ENCODE results near the gene CCL26.
"Not testable (repeated sequence)": the region's sequence is repeated elsewhere in the genome, so short reads cannot be mapped to it uniquely, and the experiment has no call there.

Gene CCL26

GRCh38 chr7:75789361-75789924, 17.4 kb upstream of the CCL26 start:
- no peak for DNase-seq

- DNase-seq, result not testable (repeated sequence)
These were observed 16.3 kb upstream of the CCL26 start for GRCh38 chr7:75788154-75788847.

GRCh38 chr7:75783058-75783457, 11.0 kb upstream of the CCL26 start:
- not testable (repeated sequence) for DNase-seq

- DNase-seq, result not testable (repeated sequence)
These were observed 8.7 kb upstream of the CCL26 start for GRCh38 chr7:75780647-75781273.

GRCh38 chr7:75779516-75779915, 7.5 kb upstream of the CCL26 start:
- DNase-seq, result not testable (repeated sequence)

GRCh38 chr7:75779035-75779434, 7.0 kb upstream of the CCL26 start:
- DNase-seq, result not testable (repeated sequence)

GRCh38 chr7:75776295-75776971, 4.4 kb upstream of the CCL26 start:
- no peak for DNase-seq

- DNase-seq, result not testable (repeated sequence)
These were observed 1.9 kb upstream of the CCL26 start for GRCh38 chr7:75773958-75774357.

- no peak for DNase-seq
These were observed 787 bp downstream of the CCL26 start for GRCh38 chr7:75771224-75771623.

GRCh38 chr7:75762350-75762917, 9.6 kb downstream of the CCL26 start:
- DNase-seq, result peak; percentile 15

GRCh38 chr7:75761801-75762200, 10.2 kb downstream of the CCL26 start:
- DNase-seq, result not testable (repeated sequence)

GRCh38 chr7:75758491-75758890, 13.5 kb downstream of the CCL26 start:
- DNase-seq, result no peak

GRCh38 chr7:75757860-75758259, 14.2 kb downstream of the CCL26 start:
- DNase-seq, result no peak

- DNase-seq, result no peak
These were observed 14.9 kb downstream of the CCL26 start for GRCh38 chr7:75756991-75757676.

- DNase-seq, result no peak
These were observed 15.6 kb downstream of the CCL26 start for GRCh38 chr7:75756206-75756990.

- DNase-seq, result no peak
These were observed 28.6 kb downstream of the CCL26 start for GRCh38 chr7:75743455-75743859.

GRCh38 chr7:75740846-75741497, 31.0 kb downstream of the CCL26 start:
- DNase-seq, result no peak

- no peak for DNase-seq
These were observed 32.0 kb downstream of the CCL26 start for GRCh38 chr7:75739796-75740672.

- peak; percentile 95 for DNase-seq
These were observed 32.8 kb downstream of the CCL26 start for GRCh38 chr7:75738975-75739795.

Data from NCI-H524 treated with DMSO at 0.1 percent for 48 hours (cell line).